IPS-NIHi11 (cell line): ENCODE measurements around the gene C5.

Experiments used
- DNase-seq: peaks from one replicate; pipeline ENCODE4 v3.0.0; 2012; ENCODE audit warnings: mixed read lengths, low spot score

C5 gene

DNA sequence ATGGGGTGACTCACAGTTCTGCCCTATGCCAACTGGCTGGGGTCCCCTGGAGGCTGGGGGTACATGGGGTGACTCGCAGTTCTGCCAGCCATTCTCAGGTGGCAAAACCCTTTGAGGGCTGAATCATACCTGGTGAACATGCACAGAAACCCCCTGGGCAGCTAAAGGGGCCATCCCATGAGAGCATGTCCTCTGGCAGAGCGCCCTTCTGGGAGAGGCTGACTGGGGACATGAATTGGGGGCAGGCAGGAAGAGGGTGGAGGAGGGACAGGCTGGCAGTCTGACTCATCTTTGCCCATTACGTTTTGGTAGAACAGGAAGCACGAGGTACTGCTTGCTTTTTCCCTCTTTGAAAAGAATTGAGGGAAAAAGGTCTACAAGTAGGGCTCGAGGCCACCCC is 140.2 kb downstream of the C5 start:
- no peak for DNase-seq

DNA sequence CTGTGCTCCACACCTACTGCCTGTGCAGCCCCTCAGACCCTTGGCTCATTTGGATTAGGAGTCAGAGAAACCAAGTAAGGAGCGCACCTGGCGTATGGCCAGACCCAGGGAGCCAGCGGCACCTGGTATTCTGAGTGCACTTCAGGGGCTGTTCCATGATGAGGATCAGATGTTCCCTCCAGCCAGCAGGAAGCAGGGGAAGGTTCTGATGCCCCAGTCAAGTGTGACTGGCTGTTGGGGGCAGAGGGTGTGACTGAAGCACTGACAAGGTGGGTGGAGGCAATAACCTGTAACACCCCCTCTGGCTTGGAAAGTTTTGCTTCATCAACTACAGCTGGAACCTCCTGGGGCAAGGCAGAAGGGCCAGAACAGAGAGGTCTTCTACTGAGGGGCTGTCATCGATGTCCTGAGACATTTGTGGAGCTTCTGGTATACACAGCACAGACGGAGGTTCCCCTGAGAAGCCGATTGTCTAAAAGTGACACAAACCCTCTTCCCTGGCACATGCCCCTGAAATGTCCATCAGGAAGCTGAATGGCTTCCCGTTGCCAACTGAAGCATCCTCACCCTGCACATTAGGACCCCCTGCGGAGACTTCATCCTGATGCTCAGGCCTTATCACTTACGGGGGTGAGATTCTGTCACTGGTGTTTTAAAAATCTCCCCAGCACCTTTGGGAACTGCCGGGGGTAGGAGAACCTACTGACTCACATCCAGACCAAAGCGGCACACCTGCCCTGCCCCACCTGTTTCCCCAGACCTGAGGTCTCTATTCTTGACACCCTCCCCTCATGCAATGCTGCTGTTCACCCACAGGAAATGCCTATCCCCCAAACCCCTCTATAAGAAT is 144.5 kb downstream of the C5 start:
- DNase-seq = no peak

DNA sequence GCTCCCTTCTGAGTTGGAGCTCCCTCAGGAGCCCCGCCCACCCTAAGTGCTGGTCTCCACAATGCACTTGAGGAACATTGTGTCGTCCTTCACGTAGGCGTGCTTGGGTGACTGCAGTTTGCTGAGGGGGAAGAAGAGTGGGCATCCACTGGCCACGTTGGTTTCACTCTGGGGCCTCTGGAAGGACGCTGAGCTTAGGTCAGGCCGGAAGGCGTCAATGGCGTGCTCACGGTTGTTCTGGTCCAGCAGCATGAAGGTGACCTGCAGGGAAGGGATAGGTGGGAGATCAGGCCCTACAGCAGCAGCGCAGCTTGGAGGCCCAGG is 145.1 kb downstream of the C5 start:
- DNase-seq = no peak

DNA sequence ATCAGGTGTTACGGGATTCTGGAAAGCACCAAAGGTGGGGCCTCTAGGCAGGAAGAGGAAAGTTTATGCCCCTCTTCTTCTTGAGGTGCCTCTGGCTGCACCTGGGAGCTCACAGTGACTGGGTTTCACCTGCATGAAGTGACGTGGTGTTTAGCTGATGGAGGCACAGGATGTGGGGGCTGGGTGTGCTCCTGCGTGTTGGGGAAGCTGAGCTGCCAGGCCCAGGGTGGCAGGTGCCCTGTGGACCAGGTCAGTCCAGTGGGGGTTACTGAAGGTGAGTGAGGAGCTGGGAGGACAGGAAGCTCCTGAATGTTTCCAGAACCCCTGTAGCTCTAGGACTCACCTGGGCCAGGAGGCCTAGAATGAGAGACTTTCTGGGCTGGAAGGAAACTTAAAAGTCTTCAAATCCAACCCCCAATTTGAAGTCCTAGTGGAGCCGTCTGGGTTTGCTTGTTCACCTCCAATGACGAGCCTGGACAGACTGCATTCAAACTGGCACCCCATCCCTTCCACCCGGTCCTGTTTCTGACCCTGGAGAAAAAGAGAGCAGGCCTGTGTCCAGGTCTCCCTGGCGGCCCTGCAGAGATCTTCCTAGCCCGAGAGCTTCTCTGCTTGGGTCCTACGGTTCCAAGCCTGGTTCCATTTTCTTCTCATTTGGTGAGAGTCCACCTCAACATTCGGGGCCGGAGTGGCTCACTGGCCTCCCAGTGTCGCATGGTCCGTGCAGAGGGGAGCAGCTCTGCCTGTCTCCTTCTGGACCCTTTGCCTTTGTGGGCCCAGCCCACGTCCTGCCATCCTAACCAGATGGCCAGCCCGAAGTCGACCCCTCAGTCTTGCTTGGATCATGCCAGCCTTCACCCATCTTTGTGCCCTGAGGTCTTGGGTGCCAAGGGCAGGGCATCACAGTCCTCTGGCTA is 145.8 kb downstream of the C5 start:
- no peak for DNase-seq

DNA sequence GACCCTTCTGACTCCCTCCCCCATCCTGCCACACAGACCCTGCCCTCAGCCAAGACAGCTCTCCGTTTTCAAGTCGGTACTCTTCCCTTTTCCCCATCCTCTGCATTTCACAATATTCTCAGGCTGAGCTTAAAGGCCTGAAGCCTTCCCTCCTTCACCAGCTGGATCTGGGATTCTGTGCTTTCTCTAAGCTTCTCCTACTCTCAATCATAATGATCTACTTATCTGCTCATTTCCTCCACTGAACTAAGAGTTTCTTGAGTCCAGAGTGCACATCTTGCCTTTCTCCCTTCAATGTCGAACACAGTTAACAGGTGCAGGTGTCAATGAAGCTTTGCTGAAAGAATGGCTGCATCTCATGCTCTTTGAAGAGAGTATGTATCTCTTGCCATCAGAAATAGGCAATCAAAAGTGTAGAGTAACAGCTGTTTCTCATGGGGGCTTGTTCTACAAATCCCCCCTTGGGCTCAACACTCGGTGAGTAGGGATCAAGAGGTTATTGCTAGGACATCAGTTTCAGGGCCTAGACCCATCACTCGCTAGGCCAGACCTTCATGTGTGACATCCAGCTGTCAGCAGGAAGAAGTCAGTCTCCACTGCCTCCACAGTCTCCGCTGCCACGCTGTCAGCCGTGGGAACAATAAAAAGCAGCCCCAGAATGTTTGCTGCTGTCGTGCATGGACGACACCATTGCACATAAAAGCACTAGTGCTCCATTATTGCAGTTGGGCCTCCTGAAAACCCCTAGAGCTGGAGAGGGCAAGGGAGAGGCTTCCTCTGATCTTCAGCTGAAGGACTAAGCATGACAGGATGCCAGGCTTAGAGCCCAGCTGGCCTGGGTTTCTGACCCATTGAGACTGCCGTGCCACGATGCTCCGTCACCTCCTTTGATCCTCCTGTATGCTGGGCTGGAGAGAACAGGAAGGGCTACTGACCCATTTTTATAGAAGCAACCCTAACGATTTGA is 147.2 kb downstream of the C5 start:
- no peak for DNase-seq
